ENCODE data around the gene PPP1R16B.
A peak's percentile ranks its signal among the peaks of the same experiment; 100 is the strongest.

Gene PPP1R16B

DNA sequence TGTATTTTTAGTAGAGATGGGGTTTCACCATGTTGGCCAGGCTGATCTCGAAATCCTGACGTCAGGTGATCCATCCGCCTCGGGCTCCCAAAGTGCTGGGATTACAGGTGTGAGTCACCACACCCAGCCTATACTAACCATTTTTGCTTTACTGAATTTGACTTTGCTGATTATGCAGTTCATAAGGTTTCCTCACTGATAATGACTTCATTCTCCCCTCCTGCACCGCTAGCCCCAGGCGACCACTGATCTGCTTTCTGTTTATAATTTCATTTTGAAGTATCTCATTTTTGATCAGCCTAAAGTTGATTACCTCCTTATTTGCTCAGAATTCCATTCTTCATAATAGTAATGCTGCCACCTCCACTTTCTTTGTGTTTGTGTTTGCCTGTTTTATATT lies 72.0 kb downstream of the PPP1R16B start:
- no peak for ATAC-seq

DNA sequence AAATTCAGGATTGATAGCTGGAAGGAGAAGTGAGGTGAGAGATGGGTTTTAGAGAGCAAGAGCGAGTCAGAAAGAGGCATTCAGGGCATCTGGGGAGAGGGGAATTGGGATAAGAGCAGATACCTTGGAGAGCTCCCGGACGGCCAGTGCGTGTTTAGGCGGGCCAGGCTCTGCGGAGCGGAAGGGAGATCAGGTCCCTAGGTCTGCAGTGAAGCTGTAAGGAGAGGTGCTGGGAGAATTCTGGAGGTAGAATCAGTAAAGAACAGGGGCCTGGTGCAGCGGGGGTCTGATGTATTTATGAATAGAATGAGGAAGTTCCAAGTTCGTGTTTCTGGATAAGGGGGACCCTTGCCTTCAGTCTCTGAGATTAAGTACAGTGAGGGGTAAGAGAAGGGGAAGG lies 73.4 kb downstream of the PPP1R16B start:
- ATAC-seq (no peak), DNase-seq (no peak)

More for the DNA sequence above, 72.0 kb downstream of the PPP1R16B start:
- no peak for DNase-seq

GRCh38 chr20:38880952-38881735 lies 75.6 kb downstream of the PPP1R16B start:
- DNase-seq = no peak
- ATAC-seq = no peak

DNA sequence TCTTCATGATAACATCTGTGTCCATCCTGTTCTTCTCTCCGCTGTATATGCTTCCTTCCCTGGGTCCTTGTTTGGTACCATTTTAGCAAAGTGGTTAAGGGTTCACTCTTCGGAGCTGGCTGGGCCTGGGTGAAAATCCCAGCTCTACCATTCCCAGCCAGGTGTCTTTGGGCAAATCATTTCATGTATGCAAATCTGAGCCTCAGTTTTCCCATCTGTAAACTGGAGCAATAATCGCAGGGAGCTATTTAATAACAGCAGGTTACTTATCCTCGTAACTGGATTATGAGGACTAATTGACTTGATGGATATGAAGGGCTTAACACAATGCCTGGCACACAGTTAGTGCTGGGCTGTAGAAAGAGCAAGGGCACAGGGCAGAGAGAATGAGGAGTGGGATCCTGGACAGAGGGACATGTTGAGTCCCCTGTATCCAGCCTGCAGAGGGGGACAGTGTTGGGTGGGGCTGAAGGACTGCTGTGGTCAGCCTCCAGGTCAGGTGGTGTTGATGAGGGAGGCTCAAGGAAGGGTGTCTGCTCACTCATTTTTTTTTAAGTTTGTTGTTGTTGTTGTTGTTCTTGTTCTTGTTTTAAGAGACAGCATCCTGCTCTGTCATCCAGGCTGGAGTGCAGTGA lies 76.4 kb downstream of the PPP1R16B start:
- ATAC-seq (no peak), DNase-seq (no peak)

DNA sequence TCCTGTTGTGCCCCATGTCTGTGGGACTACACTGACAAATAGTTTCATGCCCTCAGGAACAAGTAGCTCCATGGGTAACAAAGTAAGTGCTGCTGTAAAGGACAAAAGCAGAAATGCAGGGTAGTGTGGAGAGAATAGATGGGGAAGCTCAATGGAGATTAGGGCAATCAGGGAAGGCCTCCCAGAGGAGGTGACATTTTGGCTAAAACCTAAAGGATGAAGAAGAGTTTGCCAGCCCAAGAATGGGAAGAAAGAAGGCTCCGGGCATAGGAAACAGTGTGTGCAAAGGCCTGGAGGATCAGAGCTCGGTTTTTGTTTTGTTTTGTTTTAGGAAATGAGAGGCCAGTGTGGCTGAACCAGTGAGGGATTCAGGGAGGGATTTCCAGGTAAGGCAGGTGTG lies 77.1 kb downstream of the PPP1R16B start:
- ATAC-seq (no peak), DNase-seq (no peak)

DNA sequence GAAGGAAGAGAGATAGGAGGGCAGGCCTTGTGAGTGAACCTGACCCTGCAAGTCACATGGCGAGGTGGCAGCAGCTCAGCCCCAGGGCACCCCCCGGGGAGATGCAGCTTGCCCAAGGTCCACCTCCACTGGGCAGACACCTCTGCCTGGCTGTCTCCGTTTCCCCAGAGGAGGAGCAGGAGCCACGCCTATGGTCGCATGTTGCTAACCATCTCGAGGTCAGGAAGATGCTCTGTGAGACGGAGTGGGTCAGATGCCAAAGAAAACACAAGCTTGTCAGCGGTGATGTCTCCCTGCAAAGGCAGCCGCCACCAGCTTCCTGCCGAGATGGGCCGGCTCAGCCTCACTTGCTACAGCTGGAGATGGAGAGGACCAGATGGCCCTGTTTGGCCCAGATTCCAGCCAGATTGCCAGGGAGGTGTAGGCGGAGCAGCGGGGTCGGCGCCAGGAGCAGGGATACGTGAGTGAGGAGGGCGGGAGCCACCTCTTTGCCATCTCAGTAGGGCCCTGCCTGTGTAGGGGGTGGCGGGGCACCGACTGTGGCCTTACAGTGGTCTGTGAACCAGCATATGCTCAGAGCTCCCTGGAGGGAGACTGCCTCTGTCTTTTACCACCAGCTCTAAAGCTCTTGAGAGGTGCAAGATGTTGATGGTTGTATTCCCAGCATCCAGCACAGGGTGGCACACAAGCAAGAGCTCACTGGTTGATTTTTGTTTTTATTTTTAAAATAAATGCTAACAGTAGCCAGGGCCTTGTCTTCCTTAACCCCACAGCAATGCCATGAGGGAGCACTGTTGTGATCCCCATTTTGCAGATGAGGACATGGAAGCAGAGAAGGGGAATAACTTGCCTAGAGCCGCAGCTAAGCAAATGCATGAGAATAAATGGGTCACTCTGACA lies 77.8 kb downstream of the PPP1R16B start:
- ATAC-seq = no peak
- DNase-seq = no peak

GRCh38 chr20:38883981-38884733 lies 78.7 kb downstream of the PPP1R16B start:
- DNase-seq = no peak
- no peak for ATAC-seq

GRCh38 chr20:38885357-38885756 lies 79.9 kb downstream of the PPP1R16B start:
- ATAC-seq = no peak
- no peak for DNase-seq

- ATAC-seq (no peak), DNase-seq (no peak)
Measured at GRCh38 chr20:38888059-38888831, 82.7 kb downstream of the PPP1R16B start.

GRCh38 chr20:38889050-38889449 lies 83.6 kb downstream of the PPP1R16B start:
- ATAC-seq = no peak
- no peak for DNase-seq

- DNase-seq (no peak), ATAC-seq (no peak)
Measured at GRCh38 chr20:38889792-38890496, 84.4 kb downstream of the PPP1R16B start.

GRCh38 chr20:38890497-38890818 lies 85.0 kb downstream of the PPP1R16B start:
- peak; percentile 62 for ATAC-seq
- DNase-seq = peak; percentile 28

GRCh38 chr20:38892091-38892981 lies 86.8 kb downstream of the PPP1R16B start:
- ATAC-seq (peak; percentile 24), DNase-seq (no peak)

DNA sequence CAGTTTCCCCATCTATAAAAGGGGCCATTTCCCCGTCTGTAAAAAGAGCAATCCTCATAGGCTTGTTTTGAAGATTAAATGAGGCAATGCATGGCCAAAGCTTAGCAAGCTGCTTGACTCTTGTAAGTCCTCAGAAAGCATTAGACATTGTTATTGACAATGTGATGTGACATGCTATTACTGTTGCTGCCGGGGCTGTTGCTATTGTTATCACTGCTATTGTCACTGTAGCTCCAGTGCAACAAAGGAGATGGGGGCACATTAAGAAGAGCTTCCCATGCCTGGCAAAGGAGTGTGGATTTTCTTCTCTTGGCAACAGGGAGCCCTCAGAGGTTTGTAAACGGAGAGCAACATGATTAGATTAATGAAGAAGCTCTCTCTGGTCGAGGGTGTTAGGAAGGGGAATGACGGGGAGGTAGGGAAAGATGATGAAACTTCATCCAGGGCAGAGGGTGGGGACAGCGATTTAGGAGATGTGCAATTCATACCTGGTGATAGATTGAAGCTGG lies 87.6 kb downstream of the PPP1R16B start:
- ATAC-seq = no peak
- DNase-seq = no peak

GRCh38 chr20:38893565-38894090 lies 88.1 kb downstream of the PPP1R16B start:
- peak; percentile 58 for ATAC-seq
- peak; percentile 87 for DNase-seq

DNA sequence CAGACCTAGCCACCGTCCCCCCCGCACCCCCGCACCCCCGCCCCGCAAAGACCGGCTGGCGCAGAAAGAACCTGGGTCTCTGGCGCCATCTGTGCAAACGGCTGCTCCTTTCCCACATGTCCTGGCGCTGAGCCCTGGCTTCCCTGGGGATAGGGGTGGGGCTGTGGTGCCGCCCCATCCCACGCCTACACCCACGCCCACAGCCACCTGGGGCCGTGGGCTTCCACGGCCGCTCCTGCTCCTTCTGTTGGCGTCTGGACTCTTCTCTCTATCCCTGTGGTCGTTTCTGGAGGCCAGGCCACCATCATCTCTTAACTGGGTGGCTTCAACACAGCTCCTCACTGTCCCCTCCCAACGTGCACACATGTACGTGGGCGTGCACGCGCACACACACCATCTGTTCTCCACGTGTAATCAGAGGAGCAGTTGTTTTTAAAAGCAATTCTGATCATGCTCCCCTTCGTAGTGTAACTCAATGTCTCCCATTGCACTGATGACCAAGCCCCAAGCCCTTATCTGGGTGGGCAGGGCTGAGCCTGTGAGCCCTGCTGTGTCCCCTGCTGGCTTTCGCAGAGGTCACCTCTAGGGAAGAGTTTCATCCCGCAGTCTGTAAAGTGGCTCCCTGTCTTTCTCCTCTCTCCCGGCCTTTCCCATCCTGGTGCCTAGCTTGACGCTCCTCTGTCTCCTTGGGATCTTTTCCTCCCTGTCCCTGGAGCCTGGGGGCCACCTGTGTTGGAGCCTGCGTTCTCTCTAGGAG lies 88.8 kb downstream of the PPP1R16B start:
- ATAC-seq (no peak), DNase-seq (no peak)

DNA sequence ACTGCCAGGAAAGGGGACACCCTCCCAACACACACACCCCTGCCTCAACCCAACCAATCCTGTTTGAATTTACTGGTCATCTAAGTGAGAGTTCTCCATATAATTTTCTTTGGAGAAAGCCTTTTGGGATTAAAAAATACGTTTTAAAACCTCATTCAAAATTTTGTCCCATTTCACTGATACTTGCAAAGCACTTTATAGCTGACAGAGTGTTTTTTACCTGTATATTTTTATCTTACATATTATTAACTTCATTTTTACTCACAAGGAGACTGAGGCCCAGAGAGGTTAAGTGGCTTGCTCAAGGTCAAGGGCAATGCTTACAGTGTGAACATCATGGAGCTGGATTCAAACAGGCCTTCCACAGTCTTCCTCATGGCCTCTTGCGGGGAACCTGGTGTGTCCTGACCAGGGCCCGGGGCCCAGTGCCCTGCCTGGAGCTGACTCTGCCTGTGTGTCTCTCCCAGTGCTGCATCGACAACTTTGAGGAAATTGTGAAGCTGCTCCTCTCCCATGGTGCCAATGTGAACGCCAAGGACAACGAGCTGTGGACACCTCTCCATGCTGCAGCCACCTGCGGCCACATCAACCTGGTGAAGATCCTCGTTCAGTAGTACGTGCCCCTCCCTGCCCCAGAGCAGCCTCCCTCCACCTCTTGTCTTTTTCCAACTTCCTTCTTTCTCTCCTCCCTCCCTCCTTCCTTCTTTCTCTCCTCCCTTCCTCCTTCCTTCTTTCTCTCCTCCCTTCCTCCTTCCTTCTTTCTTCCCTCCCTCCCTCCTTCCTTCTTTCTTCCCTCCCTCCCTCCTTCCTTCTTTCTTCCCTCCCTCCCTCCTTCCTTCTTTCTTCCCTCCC lies 89.8 kb downstream of the PPP1R16B start:
- ATAC-seq (no peak), DNase-seq (no peak)

All from stimulated activated naive CD8-positive, alpha-beta T cell treated with anti-CD3 and anti-CD28 coated beads, Interleukin-15, Interleukin-2, amounts not matched to agents 100 U/mL and 50 U/mL, for 24 hours (primary cell).